MCF 10A (cell line): ENCODE data around the gene RBM12. TPM values are rescaled to one million over a fixed set of nuclear protein-coding genes. Genes with fewer than 3 reads are reported as not detected.
A peak's percentile ranks its signal among the peaks of the same experiment; 100 is the strongest.

Experiments used
- BruUV-seq: library from RNA; stranded (reverse); fragments of 400-500 nt; replicated peaks from 2 replicates; lab custom pipeline; 2021; lab: Mats Ljungman, UMichigan
- CTCF ChIA-PET: fragments of 300-600 bp; sonication (Branson Sonifier 250); formaldehyde crosslinking; extraction: SDS; loops from one replicate; lab custom pipeline; 2021; ENCODE audit warnings: antibody characterized with exemption, inconsistent platforms; lab: Yijun Ruan, JAX
- POLR2A ChIA-PET: fragments of 300-600, 350-650 bp; sonication (Branson Sonifier 250); formaldehyde crosslinking; extraction: SDS; loops from one replicate; lab custom pipeline; 2020; ENCODE audit warnings: antibody characterized with exemption, inconsistent platforms; lab: Yijun Ruan, JAX
- DNase-seq: peaks from one replicate; pipeline ENCODE4 v3.0.0-alpha.2; 2018; ENCODE audit not compliant: unreplicated experiment
- H3K27ac Mint-ChIP-seq: one replicate; pipeline ENCODE4 v1.8.0; 2022; ENCODE audit warnings: mild to moderate bottlenecking, low read depth, mixed read lengths; ENCODE audit not compliant: unreplicated experiment
- H3K27me3 Mint-ChIP-seq: one replicate; pipeline ENCODE4 v1.8.0; 2022; ENCODE audit warnings: mixed read lengths; ENCODE audit not compliant: insufficient read depth, unreplicated experiment
- H3K36me3 Mint-ChIP-seq: one replicate; pipeline ENCODE4 v1.8.0; 2022; ENCODE audit warnings: mild to moderate bottlenecking, moderate library complexity, mixed read lengths; ENCODE audit not compliant: insufficient read depth, unreplicated experiment
- H3K4me1 Mint-ChIP-seq: one replicate; pipeline ENCODE4 v1.8.0; 2022; ENCODE audit warnings: mixed read lengths; ENCODE audit not compliant: insufficient read depth, unreplicated experiment
- H3K4me3 Mint-ChIP-seq: one replicate; pipeline ENCODE4 v1.8.0; 2022; ENCODE audit warnings: mild to moderate bottlenecking, moderate library complexity, mixed read lengths; ENCODE audit not compliant: unreplicated experiment
- H3K9me3 Mint-ChIP-seq: one replicate; pipeline ENCODE4 v1.8.0; 2022; ENCODE audit warnings: mixed read lengths; ENCODE audit not compliant: unreplicated experiment
- intact Hi-C: fragments of 100-400 bp; cut with micrococcal nuclease; formaldehyde crosslinking; loops from 2 replicates; pipeline ENCODE4 v1.14.1; 2022
- total RNA-seq: library from RNA; stranded (reverse); gene quantifications from 2 replicates; pipeline ENCODE4 v1.2.3, GENCODE V29; 2022
- TF ChIP-seq, protein P1 (sequence below): fragments of 200-600 bp; IDR thresholded peaks from one replicate; pipeline ENCODE4 v1.8.0; 2022; ENCODE audit warnings: antibody characterized with exemption, mild to moderate bottlenecking; ENCODE audit not compliant: unreplicated experiment

Gene RBM12
- total RNA-seq, 1 experiment from 2014 or later = 60.1 TPM

DNA sequence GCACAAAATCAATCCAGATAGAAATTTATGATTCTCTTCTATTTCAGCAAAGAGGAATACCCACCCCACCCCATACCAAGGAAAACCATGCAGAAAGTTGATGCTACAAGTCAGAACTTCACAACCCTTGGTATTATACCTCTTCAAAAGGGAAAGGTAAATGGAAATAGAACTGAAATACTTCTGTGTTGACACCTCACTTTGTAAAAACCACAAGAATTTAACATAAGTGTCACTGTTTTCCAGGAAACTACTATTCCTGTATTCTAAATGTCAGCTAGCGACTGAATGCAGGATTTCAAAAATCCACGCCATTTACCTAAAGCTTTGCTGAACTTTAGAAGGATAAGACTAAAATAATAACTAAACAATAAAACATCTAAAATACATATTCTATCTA is 3.6 kb downstream of the RBM12 start:
- BruUV-seq = no TSS peak
- no peaks in the 10 kb centered on the region for H3K9me3 Mint-ChIP-seq
- no peaks in the 10 kb centered on the region for H3K27me3 Mint-ChIP-seq
- peak overlapping the region; percentile 94 for H3K4me3 Mint-ChIP-seq
- ChIA-PET POLR2A (interaction anchor here (0.6 to 7.8 kb wide), 17 partner anchors 9 to 354 kb away, joined by 3 to 124 read pairs (median 6); partner anchors contain the start of genes CEP250, NFS1, RBM39 and ROMO1), CTCF (no interaction called here)
- H3K27ac Mint-ChIP-seq = peak overlapping the region; percentile 98
- H3K4me1 Mint-ChIP-seq = peaks cover 26% of the 10 kb centered on the region
- DNase-seq = no peak
- intact Hi-C loops = loop anchor here (5.0 to 10.0 kb wide), 2 partner anchors 44 to 96 kb away; partner anchors contain the start of gene SPAG4
- TF ChIP-seq, protein P1, sequence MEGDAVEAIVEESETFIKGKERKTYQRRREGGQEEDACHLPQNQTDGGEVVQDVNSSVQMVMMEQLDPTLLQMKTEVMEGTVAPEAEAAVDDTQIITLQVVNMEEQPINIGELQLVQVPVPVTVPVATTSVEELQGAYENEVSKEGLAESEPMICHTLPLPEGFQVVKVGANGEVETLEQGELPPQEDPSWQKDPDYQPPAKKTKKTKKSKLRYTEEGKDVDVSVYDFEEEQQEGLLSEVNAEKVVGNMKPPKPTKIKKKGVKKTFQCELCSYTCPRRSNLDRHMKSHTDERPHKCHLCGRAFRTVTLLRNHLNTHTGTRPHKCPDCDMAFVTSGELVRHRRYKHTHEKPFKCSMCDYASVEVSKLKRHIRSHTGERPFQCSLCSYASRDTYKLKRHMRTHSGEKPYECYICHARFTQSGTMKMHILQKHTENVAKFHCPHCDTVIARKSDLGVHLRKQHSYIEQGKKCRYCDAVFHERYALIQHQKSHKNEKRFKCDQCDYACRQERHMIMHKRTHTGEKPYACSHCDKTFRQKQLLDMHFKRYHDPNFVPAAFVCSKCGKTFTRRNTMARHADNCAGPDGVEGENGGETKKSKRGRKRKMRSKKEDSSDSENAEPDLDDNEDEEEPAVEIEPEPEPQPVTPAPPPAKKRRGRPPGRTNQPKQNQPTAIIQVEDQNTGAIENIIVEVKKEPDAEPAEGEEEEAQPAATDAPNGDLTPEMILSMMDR = no peak
- H3K36me3 Mint-ChIP-seq = peaks cover 28% of the 10 kb centered on the region

GRCh38 chr20:35660122-35660937 is 4.4 kb downstream of the RBM12 start:
- CTCF ChIA-PET = interaction anchor here (0.6 to 1.3 kb wide), 3 partner anchors 9 to 148 kb away, joined by 3 to 4 read pairs (median 3); no protein-coding TSS in a partner anchor
- Mint-ChIP-seq H3K27me3 (no peaks in the 10 kb centered on the region), H3K36me3 (peaks cover 28% of the 10 kb centered on the region), H3K4me3 (peak overlapping the region; percentile 94), H3K4me1 (peaks cover 26% of the 10 kb centered on the region), H3K27ac (no peak overlapping the region), H3K9me3 (no peaks in the 10 kb centered on the region)
- TF ChIP-seq, protein P1 = no peak
- no peak for DNase-seq
- POLR2A ChIA-PET = interaction anchor here (0.8 to 7.8 kb wide), 15 partner anchors 8 to 294 kb away, joined by 3 to 124 read pairs (median 6); partner anchors contain the start of genes CEP250, NFS1, RBM39 and ROMO1
- no TSS peak for BruUV-seq
- intact Hi-C loops = loop anchor here (5.0 to 10.0 kb wide), 2 partner anchors 43 to 96 kb away; partner anchors contain the start of gene SPAG4

DNA sequence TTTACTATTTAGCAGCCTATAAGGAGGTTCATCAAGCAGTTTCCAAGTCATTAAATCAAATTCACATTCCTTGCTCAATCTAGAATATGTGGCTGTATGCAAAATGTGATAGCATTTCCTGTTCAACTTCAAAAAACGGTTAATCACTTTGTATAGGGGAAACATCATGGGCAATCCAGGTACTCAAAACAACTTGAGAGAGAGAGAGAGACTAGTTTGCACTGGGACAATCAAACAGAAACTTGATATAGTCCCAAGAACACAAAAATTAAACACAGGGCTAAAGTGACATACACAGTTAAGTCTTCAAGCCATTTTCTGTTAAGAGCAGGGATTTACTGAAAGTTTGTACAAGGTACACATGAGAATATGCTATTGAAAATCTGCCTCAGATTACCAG is 7.4 kb downstream of the RBM12 start:
- intact Hi-C loops = no loop called here
- no peak for DNase-seq
- Mint-ChIP-seq H3K27ac (no peak overlapping the region), H3K4me1 (peaks cover 16% of the 10 kb centered on the region), H3K36me3 (peaks cover 21% of the 10 kb centered on the region), H3K27me3 (no peaks in the 10 kb centered on the region), H3K9me3 (no peaks in the 10 kb centered on the region), H3K4me3 (no peak overlapping the region)
- BruUV-seq = no TSS peak
- CTCF ChIA-PET = interaction anchor here (0.6 kb wide), 1 partner anchor 168 kb away, joined by 5 read pairs; no protein-coding TSS in a partner anchor
- POLR2A ChIA-PET = interaction anchor here (0.6 to 6.0 kb wide), 9 partner anchors 7 to 175 kb away, joined by 3 to 54 read pairs (median 4); partner anchors contain the start of genes CPNE1, RBM12 and RBM39
- TF ChIP-seq, protein P1 = no peak

DNA sequence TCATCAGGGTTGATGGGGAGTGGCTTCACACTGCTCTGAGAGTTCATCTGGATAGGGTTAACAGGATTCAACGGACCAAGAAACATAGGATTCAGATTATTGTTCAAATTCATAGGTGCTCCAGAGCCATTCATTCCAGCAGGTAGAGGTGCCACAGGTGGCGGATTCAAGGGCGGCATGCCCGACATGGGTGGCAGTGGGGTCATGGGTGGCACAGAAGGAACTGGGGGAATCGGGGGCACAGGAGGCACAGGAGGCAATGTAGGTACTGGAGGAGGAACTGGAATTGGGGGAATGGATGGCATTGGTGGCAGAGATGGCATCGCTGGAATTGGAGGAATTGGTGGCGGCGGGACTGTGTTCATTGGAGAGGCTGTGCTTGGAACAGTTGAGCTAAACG is 10.3 kb downstream of the RBM12 start:
- intact Hi-C loops = no loop called here
- BruUV-seq = no TSS peak
- CTCF ChIA-PET = interaction anchor here (0.6 kb wide), 1 partner anchor 816 kb away, joined by 3 read pairs; no protein-coding TSS in a partner anchor

More for the DNA sequence above, 10.3 kb downstream of the RBM12 start:
- peaks cover 7% of the 10 kb centered on the region for H3K4me1 Mint-ChIP-seq
- TF ChIP-seq, protein P1 = no peak
- no peak for DNase-seq
- H3K36me3 Mint-ChIP-seq = peaks cover 26% of the 10 kb centered on the region
- H3K27me3 Mint-ChIP-seq = no peaks in the 10 kb centered on the region
- no peak overlapping the region for H3K4me3 Mint-ChIP-seq
- H3K9me3 Mint-ChIP-seq = no peaks in the 10 kb centered on the region
- no peak overlapping the region for H3K27ac Mint-ChIP-seq
- POLR2A ChIA-PET = interaction anchor here (0.6 to 6.0 kb wide), 2 partner anchors 10 kb away, joined by 3 to 54 read pairs; partner anchors contain the start of genes CPNE1 and RBM12
